ENCODE measurements around the gene CAMK1D.
"Not testable (repeated sequence)": the region's sequence is repeated elsewhere in the genome, so short reads cannot be mapped to it uniquely, and the experiment has no call there.

The CAMK1D gene

DNA sequence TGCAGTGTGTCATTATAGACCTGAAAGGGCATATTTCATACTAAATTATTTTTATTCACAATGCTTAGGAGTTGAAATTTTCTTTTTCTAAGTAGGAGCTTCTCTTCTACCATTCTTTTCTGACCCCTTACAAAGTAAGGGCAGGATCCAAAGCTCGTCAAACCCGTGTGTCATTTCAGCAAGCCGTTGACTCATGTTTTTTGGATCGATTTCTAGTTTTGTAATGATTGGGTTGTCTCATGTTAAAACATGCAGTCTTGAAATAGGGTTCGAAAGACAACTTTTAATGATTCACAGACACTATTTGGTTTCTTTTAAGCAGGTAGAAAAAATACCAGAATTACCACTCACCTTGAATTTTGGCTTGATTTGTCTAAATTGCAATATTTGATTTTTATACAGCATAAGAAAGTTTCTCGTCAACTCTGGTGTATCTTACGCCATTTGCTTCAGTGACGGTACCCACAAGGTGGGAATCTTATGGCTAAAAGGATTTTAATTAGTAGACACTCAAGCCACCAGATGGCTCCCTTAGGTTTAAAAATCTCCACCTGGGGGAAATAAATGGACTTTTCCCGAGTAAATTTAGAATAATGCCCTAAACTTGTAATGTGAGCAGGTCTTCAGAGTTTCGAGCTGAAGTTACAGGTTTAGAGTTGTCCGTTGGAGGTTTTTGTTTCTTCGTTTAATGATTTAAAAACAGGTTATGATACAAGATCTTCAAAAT is 368.8 kb downstream of the CAMK1D start:
- H3K4me3 ChIP-seq (ENCODE audit: low read length) = no peak overlapping the region
- no peak for TF ChIP-seq ZNF274 (IDR thresholded peaks at IDR 0.05; ENCODE audit: low read depth, low read length)

DNA sequence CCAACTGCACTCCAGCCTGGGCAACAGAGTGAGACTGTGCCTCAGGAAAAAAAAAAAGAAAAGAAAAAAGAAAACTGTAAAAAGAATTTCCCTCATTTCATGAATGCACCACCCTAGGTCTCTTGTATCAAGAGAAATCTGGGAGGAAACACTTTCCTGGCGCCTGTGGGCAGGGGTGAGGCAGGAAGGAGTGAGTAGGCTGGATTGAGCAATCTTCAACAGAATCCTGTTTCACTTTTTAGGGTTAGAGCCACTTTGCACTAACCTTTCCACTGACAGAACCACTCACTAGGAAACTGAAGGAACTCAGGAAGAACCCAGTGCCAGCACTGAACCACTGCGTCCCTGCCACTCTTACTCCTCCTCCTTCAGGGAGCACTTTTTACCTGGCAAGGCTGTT is 370.0 kb downstream of the CAMK1D start:
- no peak overlapping the region for H3K4me3 ChIP-seq (ENCODE audit: low read length)
- no peak for TF ChIP-seq ZNF274 (IDR thresholded peaks at IDR 0.05; ENCODE audit: low read depth, low read length)

DNA sequence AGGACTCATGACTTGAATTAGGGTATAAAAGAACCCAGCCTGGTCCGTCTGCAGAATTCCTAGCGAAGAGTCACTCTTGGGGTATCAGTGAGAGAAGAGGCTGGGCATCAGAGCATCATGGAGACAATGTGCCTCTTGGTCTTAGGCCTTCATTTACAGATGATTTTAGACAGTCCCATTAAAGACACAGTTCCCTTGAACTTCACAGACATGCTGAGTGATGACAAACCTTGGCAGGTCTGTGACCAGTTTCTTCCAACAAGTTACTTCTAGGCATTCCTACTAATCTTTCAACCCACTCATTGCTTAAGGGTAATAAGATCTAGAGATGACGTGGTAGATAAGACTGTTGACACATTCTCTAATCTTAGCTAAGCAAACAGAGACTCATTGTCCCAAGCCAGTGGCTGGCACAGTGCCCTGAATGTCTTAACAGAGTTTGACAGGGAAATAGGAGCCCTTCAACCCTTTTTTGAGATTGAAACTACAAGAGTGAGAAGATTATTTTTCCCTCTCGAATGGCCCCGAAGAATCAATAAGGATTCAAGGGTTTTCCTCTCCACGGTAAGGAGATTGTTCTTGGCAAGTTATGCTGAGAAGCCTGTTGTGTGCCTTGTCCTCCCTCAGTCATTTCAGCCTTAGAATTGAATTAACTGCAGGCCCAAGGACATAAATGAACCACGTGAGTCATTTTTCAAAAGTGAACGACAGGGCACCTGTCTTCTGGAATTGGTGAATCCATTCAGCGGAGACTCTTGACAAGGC is 371.1 kb downstream of the CAMK1D start:
- TF ChIP-seq ZNF274 (IDR thresholded peaks at IDR 0.05; ENCODE audit: low read depth, low read length) = no peak
- no peak overlapping the region for H3K4me3 ChIP-seq (ENCODE audit: low read length)

DNA sequence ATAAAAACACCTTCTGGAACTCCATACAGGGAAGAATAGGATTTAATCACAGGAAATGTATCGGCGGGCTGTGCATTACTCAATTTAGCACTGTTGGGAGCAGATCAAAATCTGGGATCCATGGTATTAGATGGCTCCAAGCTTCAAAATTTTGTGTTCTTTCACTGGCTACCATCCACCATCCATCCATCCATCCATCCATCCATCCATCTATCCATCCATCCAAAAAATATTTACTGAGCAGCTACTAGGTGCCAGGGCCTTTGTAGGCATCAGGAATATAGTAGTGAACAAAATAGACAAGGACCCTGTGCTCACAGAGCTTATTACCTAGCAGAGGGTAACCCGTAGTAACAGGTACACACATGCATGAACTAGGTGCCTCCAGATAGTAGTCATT is 372.0 kb downstream of the CAMK1D start:
- no peak overlapping the region for H3K4me3 ChIP-seq (ENCODE audit: low read length)
- TF ChIP-seq ZNF274 (IDR thresholded peaks at IDR 0.05; ENCODE audit: low read depth, low read length) = no peak

DNA sequence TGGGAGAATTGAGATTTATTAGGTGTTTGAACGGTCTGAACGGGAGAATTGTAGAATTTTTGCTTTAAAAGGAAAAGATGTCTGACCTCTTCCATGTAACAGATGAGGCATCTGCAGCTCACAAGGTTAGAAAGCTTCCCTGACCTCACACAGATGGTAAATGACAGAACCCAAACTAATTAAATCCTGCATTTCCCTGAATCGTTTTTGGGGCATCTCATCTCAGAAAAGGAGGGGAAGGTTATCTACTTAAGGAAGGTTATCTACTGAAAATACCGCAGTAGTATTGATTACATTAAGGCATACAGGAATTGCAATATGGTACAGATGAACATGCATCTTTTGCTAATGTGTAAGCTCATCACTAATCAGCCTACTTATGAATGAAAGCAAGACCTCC is 373.9 kb downstream of the CAMK1D start:
- H3K4me3 ChIP-seq (ENCODE audit: low read length) = no peak overlapping the region
- TF ChIP-seq ZNF274 (IDR thresholded peaks at IDR 0.05; ENCODE audit: low read depth, low read length) = no peak

DNA sequence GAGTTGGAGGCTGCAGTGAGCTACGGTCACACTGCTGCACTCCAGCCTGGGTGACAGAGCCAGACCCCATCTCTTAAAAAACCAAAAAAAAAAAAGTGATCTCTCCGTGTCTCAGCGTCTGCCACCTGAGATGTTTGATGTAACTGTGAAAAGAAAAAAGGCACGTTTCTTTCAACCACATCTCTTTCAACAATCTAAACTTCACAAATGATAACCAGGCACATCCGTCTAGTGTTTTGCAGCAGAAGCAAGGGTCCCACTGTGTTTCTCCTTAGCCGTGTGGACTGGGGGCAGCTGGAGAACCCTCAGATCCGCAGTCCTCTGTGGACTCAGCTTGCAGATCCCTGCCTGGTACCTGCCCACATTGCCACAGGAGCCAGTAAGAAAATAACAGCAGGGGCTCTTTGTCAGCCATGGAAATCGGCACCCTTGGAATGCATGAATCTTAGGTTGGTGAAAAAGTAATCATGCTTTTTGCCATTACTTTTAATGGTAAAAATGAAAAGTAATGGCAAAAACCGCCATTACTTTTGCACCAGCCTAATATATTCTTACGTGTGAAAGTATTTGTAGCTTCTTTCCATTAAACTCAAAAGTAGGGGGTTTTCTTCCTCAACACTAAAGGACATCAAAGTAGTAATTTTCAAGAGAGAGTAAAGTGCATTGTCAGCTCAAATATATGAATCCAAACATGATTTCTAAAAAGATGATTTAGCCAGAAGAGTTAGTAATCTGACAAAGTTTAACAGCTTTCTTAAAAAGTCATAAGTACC is 375.6 kb downstream of the CAMK1D start:
- TF ChIP-seq ZNF274 (IDR thresholded peaks at IDR 0.05; ENCODE audit: low read depth, low read length) = no peak

DNA sequence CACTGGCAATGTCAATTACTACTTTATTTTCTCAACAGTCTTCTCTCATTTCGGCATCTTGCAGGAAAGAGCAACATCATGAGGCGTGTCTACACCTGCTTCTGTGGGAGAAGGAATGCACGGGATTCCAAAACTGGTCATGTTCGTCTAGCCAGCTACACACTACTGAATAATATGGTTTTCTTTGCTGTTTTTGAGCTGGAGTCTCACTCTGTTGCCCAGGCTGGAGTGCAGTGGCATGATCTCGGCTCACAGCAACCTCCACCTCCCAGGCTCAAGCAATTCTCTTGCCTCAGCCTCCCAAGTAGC is 376.2 kb downstream of the CAMK1D start:
- H3K4me3 ChIP-seq (ENCODE audit: low read length) = not testable (repeated sequence)

More for the DNA sequence above, 375.6 kb downstream of the CAMK1D start:
- H3K4me3 ChIP-seq (ENCODE audit: low read length) = no peak overlapping the region

DNA sequence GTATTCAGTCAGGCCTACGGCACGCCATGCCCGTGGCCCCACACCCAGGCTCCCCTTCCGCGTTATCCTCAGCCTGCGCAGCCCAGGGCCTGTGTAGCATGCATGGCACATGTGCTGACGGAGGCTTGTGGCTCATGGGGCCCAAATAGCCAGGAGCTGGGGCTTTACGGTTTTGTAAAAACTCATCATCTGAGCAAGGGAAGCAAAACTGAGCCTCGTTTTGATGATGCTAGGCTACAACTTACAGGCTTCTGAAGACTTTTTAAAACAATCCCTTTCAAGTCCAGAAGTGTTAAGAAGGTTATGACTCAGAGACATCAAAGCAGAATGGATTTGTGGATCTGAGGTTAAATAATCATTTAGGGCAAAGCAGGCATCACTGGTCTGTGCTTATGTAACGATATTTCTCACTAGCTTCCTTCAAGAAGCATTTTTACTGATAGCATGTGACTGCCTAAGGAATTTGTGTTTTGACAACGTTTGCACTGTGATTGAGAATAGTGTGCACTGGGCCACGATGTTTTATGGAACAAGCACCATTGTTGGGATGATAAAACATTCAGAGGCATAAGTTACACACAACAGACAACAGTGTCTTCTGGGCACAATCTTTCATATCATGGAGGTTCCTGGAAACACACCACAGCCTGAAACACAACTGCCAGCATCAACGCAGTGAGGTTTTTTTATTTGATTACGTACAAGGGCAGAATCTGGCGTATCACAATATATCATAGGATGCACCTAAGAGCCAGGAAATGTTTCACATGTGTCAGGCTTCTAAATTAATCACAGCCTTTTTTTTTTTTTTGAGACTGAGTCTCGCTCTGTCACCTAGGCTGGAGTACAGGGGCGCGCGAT is 377.9 kb downstream of the CAMK1D start:
- H3K4me3 ChIP-seq (ENCODE audit: low read length) = no peak overlapping the region
- no peak for TF ChIP-seq ZNF274 (IDR thresholded peaks at IDR 0.05; ENCODE audit: low read depth, low read length)

DNA sequence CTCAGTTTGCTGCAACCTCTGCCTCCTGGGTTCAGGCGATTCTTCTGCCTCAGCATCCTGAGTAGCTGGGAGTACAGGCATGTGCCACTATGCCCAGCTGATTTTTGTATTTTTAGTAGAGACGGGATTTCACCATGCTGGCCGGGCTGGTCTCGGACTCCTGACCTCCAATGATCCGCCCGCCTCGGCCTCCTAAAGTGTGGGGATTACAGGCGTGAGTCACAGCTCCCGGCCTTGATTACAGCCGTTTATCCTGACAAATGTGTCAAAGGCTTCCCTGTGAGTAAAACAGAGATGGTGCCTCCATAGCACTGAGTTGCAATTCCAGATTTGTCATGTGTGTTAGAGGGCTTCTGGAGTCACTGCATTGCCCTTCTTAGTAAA is 378.5 kb downstream of the CAMK1D start:
- TF ChIP-seq ZNF274 (IDR thresholded peaks at IDR 0.05; ENCODE audit: low read depth, low read length) = no peak
- no peak overlapping the region for H3K4me3 ChIP-seq (ENCODE audit: low read length)

DNA sequence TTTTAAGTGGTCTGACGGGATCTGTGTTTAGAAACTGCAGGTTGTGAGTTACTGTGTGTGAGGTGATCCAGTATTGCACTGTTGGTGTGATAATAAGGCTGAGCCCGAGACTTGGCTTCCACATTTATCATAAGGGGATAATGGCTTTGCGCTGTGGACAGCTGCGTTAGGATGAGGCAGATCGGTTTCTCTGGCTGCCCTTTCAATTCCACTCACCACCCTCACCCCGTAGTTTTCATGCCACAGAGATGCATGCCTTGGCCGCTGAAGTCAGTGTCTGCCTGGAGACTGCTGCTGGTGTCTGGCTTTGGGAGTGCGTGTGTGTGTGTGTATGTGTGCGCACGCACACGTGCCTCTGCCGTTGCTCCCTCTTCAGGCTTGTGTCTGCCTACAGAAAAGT is 379.1 kb downstream of the CAMK1D start:
- no peak overlapping the region for H3K4me3 ChIP-seq (ENCODE audit: low read length)
- TF ChIP-seq ZNF274 (IDR thresholded peaks at IDR 0.05; ENCODE audit: low read depth, low read length) = no peak

DNA sequence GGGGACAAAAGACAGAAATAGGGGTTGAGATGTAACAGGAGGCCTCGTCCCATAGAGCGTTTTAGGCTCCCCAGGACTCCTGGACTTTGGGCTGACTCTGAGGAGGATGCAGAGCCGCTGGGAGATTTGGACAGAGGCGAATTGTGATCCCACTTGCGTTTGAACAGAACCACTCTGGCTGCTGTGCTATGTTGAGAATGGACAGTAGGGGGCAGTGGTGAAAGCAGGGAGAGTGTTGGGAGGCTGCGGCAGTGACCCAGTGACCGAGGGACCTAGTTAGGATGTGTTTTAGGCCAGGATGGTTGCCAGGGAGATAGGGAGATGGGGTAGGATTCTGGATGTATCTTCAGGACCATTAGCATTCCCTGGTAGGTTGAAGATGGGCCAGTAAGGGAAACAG is 380.5 kb downstream of the CAMK1D start:
- TF ChIP-seq ZNF274 (IDR thresholded peaks at IDR 0.05; ENCODE audit: low read depth, low read length) = no peak
- H3K4me3 ChIP-seq (ENCODE audit: low read length) = no peak overlapping the region

DNA sequence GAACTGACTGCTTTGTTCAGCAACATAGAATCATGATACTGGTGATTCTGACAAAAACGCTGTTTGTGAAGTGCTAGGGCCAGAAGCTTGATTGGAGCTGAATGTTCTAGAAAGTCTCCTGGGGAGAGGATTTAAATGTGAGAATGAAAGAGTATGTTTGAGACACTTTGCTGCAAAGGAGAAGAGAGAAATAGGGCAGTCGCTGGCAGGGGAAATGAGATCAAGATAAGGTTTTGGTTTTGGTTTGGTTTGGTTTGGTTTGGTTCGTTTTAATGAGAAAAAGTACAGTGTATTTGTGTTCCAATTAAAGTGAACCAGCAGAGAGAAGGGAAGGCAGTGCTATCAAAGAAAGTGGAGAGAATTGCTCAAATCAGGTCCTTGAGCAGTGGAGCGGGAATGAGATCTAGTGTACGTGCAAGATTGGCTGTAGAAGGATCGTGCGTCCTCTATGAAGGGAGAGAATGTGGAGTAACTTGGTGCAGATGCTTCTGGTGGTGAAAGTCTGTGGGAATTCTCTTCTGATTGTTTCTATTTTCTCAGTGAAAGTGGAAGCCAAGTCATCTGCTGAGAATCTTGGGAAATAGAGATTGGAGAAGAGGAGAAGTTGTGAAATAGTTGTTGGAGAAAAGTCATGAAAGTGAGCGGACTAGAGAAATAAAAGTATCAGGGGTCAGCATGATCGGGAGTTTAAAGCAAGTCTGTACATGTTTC is 381.6 kb downstream of the CAMK1D start:
- no peak overlapping the region; the same call in 1 of the 2 replicates for H3K4me3 ChIP-seq (ENCODE audit: low read length)
- no peak for TF ChIP-seq ZNF274 (IDR thresholded peaks at IDR 0.05; ENCODE audit: low read depth, low read length)

DNA sequence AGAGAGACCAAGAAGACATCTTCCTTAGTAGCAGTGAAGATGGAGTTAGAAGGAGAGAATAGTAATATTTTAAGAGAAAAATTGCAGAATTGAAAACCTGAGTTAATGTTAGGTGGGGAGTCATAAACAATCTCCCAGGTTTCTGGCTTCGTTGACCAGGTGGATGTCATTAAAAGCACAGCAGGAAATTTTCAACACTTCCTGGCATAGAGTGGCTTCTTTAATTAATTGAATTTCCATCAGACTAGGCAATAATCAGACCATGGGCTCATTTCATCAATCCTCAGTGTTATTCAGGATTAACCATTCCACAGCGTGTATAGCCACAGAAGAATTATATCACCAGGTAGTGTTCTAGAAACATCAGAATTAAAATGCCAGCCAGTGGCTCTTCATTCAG is 383.9 kb downstream of the CAMK1D start:
- no peak for TF ChIP-seq ZNF274 (IDR thresholded peaks at IDR 0.05; ENCODE audit: low read depth, low read length)

More for the DNA sequence above, 383.9 kb downstream of the CAMK1D start:
- H3K4me3 ChIP-seq (ENCODE audit: low read length) = no peak overlapping the region

All from GM08714 (cell line).